Neural progenitor cell (in vitro differentiated cells): ENCODE results near the gene ZNF516.

Experiments
- CTCF ChIP-seq: fragments of 200-600 bp; sonication (generic); IDR thresholded peaks from 2 replicates; pipeline ENCODE4 v1.5.1; 2017; ENCODE audit warnings: antibody characterized with exemption, mild to moderate bottlenecking
- EZH2 ChIP-seq: fragments of 200-600 bp; sonication (generic); IDR thresholded peaks from 2 replicates; pipeline ENCODE4 v1.6.1; 2017; ENCODE audit warnings: antibody characterized with exemption, mild to moderate bottlenecking, moderate library complexity
- EZH2phosphoT487 ChIP-seq: fragments of 200-600 bp; sonication (generic); IDR thresholded peaks from 2 replicates; pipeline ENCODE4 v1.6.1; 2017; ENCODE audit warnings: antibody characterized with exemption

DNA sequence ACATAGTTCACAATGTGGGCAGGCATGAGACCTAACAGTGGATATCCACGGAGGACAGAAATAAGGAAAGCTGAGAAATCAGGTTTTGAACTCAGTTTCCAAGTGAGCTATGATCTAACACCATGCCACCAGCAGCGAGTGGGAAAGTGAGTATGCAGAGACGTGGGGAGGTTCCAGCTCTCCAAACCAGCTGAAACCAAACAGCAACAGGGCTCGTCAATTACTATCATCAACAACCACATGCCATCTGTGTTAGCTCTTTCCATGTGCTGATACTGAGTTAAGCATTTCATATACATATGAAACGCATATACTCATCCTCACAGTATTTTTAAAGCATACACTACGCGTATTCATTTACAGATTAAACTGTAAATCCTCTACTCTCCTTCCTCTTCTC is 172.4 kb downstream of the ZNF516 start:
- TF ChIP-seq CTCF = no peak
- TF ChIP-seq EZH2phosphoT487 = no peak
- TF ChIP-seq EZH2 = no peak
